Measurements from ENCODE around the gene PIN1.
"Not testable (repeated sequence)": the region's sequence is repeated elsewhere in the genome, so short reads cannot be mapped to it uniquely, and the experiment has no call there.

Gene PIN1

GRCh38 chr19:9834726-9835506 is at the start of gene PIN1:
Gene PIN1 (plus strand): TSS chr19:9835318. CDS start chr19:9835345, 27 bp downstream.
- peak; percentile 98 to 99 for DNase-seq (ENCODE audit: low read depth in 2 of 2)

DNA sequence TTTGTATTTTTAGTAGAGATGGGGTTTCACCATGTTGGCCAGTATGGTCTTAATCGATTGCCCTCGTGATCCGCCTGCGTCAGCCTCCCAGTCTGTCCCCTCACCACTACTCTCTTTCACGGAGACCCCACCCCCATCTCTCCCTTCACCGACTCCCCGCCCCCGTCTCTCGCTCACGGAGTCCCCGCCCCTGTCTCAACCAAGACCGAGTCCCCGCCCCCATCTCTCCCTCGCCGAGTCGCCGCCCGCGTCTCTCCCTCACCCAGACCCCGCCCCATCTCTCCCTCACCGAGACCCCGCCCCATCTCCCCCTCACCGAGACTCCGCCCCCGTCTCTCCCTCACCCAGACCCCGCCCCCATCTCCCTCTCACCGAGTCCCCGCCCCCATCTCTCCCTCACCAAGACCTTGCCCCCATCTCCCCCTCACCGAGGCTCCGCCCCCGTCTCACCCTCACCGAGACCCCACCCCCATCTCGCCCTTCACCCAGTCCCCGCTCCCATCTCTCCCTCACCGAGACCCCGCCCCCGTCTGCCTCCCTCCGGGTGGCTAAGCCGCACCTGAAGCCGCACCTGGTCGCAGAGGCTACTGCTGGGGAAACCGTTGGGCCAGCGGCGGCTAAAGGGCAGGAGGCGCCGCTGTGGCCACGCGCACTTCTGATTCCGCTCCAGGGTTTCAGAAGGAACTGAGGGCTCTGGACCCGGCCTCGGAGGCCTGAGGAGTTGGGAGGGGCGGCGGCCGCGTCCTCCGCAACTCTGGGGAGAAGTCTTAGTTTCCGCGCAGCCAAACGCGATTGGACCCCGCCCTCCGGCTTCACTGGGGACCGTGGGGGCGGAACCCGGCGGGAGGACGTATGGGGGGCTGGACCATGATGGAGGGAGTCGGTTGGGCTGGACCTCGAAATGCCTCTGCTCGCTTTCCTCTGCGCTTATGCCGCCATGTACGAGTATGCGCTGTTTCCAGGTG is 49.5 kb upstream of the PIN1 start:
- peak; percentile 98 to 100 for DNase-seq (ENCODE audit: low read depth in 2 of 2)

- no peak for DNase-seq (ENCODE audit: low read depth in 2 of 2)
Observed at GRCh38 chr19:9786342-9786741, 48.8 kb upstream of the PIN1 start.

- no peak for DNase-seq (ENCODE audit: low read depth in 2 of 2)
Observed at GRCh38 chr19:9786819-9787218, 48.3 kb upstream of the PIN1 start.

GRCh38 chr19:9788604-9789003 is 46.5 kb upstream of the PIN1 start:
- DNase-seq (ENCODE audit: low read depth in 2 of 2), result not testable (repeated sequence)

DNA sequence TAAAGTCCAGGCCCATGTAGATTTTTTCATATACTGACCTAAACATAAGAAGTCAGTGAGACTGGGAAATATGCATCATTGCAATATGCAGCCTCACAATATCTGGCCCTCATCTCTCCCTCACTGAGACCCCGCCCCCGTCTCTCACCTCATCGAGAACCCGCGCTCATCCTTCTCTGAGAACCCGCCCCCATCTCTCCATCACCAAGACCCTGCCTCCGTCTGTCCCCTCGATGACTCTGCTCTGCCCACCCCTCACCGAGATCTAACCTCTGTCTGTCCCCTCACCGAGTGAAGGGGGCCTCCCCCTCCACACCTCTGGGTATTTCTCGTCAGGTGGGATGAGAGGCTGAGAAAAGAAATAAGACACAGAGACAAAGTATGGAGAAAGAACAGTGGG is 46.1 kb upstream of the PIN1 start:
- no peak for DNase-seq (ENCODE audit: low read depth in 2 of 2)

DNA sequence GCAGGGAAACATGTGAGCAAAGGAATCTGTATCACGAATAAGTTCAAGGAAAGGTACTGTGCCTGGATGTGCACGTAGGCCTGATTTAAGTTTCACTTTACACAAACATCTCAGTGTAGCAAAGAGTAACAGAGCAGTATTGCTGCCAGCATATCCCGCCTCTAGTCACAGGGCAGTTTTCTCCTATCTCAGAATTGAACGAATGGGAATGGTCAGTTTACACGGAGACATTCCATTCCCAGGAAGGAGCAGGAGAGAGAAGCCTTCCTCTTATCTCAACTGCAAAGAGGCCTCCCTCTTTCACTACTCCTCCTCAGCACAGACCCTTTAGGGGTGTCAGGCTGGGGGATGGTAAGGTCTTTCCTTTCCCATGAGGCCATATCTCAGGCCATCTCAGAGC is 45.5 kb upstream of the PIN1 start:
- DNase-seq (ENCODE audit: low read depth in 2 of 2), result not testable (repeated sequence)

- not testable (repeated sequence) for DNase-seq (ENCODE audit: low read depth in 2 of 2)
Observed at GRCh38 chr19:9791073-9791367, 44.1 kb upstream of the PIN1 start.

DNA sequence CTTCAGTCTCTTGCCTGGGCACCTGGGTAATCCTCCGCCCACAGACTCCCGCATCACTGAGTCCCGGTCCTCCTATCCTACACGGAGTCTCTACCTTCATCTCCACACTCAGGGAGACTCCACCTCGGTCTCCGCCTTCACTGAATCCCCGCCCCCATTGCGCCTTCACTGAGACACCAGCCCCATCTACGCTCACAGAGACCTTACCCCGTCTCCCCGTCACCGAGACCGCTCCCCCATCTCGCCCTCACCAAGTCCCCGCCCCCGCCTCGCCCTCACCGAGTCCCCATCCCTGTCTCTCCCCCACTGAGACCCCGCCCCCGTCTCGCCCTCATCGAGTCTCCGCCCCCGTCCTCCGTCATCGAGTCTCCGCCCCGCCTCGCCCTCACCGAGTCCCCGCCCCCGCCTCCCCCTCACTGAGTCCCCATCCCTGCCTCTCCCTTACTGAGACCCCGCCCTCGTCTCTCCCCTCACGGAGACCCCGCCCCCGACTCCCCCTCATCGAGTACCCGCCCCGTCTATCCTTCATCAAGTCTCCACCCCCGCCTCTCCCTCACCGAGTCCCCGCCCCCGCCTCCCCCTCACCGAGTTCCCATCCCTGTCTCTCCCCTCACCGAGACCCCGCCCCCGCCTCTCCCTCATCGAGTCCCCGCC is 43.4 kb upstream of the PIN1 start:
- peak; percentile 88 to 94 for DNase-seq (ENCODE audit: low read depth in 2 of 2)

DNA sequence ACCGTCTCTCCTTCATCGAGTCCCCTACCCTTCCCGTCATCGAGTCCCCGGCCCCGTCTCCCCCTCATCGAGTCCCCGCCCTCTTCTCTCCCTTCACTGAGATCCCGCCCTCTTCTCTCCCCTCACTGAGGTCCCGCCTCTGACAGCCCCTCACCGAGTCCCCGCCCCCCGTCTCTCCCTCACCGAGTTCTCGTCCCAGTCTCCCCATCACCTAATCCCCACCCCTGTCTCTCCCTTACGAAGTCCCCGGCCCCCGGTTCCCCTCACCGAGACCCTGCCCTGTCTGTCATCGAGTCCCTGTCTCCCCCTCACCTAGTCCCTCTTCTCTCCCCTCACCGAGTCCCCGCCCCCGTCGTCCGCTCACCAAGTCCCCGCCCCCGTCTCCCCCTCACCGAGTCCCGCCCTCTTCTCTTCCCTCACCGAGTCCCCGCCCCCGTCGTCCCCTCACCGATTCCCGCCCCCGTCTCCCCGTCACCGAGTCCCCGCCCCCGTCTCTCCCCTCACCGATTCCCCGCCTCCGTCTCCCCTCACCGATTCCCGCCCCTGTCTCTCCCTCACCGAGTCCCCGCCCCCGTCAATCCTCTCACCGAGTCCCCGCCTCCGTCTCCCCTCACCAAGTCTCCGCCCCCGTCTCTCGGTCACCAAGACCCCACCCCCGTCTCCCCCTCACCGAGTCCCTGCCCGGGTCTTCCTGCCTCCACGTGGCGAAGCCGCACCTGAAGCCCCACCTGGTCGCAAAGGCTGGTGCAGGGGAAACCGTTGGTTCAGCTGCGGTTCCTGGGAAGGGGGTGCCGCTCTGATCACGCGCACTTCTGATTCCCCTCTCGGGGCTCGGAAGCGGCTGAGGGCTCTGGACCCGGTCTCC is 42.7 kb upstream of the PIN1 start:
- peak; percentile 86 to 93 for DNase-seq (ENCODE audit: low read depth in 2 of 2)

DNA sequence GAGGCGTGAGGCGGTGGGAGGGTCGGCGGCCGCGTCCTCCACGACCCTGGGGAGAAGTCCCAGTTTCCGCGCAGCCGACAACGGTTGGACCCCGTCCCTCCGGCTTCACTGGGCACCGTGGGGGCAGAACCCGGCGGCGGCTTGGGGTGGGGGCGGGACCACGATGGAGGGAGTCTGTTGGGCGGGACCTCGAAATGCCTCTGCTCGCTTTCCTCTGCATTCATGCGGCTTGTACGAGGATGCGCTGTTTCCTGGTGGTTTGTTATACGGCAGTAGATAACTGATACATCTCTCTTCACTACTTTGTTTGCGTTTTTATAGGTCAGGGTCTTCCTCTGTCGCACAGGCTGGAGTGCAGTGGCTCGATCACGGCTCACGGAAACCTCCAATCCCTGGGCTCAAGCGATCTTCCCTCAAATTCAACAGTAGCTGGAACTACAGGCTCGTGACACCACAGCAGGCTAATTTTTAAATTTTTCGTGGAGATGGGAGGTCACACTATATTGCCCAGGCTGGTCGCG is 42.0 kb upstream of the PIN1 start:
- DNase-seq (ENCODE audit: low read depth in 2 of 2), result peak; percentile 36 to 55

GRCh38 chr19:9796113-9796773 is 38.9 kb upstream of the PIN1 start:
- DNase-seq (ENCODE audit: low read depth in 2 of 2), result peak; percentile 67 to 77

DNA sequence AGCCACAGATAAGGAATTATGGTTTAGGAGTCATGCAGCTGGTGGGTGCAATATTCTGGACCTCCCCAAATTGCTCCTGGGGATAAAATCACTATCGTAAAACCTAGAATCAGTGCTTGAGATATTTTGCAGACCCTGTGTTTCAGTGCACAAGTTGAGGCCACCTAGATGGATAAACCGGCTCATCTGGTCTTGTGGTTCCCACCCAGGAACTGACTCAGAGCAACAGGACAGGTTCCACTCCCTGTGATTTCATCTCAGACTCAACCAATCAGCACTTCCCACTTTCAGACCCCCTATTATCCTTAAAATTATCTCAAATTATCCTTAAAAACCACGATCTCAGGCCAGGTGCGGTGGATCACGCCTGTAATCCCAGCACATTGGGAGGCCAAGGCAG is 37.2 kb upstream of the PIN1 start:
- DNase-seq (ENCODE audit: low read depth in 2 of 2), result no peak

DNA sequence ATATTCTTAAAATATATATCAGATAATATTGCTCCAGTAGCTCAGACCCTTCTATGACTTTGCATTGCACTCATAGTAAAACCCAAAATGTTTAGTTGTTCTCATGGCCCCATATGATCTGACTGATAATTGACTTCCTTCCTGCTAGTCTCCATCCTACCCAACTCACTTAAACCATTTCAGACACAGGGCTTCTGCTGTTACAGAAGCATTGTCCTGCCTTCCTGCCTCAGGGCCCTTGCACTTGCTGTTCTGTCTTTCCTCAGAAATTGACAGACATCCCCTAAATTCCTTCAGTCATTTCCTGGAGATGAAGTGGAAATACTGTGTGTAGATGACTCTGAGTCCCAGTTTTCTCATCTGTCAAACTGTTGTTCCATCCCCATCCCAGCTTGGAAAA is 36.0 kb upstream of the PIN1 start:
- DNase-seq (ENCODE audit: low read depth in 2 of 2), result no peak

DNA sequence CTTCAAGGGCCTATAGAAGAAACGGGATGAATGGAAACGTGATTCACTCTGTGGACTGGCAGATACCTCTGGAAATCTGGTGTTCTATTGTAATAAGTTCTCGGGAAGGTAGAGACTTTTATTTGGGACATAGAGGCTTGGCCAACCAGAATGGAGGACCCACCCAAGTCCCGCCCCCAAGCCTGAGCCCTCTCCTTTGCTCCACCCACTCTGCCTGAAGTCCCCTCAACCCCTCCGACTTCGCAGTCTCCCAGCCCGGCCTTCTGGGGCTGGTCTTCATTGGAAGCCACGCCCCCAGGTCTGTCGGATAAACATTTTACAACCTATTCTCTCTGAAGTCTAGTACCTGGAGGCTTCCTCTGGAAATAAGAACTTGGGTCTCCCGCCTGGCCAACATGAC is 33.1 kb upstream of the PIN1 start:
- DNase-seq (ENCODE audit: low read depth in 2 of 2), result no peak

DNA sequence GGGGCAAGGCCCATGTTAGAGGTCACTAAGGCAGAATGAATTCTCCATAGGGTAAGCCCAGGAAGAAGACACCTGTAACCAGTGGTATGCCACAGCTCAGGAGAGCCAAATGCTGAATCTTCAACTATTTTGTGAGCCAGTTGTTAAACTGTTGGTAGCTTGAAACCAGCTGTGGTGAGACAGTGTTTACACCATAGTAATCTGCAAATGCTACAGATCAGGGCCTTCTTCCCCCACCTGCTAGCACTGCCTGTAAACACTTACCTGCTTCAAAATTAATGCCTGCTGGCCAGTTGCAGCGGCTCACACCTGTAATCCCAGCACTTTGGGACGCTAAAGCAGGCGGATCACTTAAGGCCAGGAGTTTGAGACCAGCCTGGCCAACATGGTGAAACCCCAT is 28.3 kb upstream of the PIN1 start:
- no peak for DNase-seq (ENCODE audit: low read depth in 2 of 2)

GRCh38 chr19:9808855-9809824 is 26.0 kb upstream of the PIN1 start:
- no peak for DNase-seq (ENCODE audit: low read depth in 2 of 2)

GRCh38 chr19:9811139-9811538 is 24.0 kb upstream of the PIN1 start:
- no peak for DNase-seq (ENCODE audit: low read depth in 2 of 2)

DNA sequence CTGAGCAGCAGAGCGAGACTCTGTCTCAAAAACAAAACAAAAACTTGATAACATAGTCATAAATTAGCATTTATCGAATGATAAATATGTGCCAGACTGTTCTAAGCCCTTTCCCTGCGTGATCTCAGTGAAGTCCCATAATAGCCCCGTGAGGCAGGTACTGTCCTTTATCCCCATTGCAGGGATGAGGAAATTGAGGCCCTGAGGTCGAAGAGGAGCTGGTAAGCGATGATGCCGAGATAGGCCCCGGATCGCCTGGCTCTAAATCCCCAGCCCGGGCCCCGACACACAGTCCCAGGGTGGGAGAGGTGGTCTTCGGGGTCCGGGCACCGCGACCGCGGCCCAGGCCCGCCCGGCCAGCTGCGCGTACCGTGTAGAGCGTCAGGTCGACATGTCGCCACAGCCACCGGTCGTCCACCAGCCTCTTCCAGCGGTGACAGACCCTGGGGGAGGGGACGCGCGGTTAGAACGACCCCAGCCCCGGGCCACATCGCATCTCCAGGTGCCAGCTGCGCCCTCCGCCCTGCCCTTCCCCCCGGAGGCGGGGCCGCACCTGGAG is 16.9 kb upstream of the PIN1 start:
- no peak for DNase-seq (ENCODE audit: low read depth in 2 of 2)

All from stimulated activated CD4-positive, alpha-beta T cell treated with anti-CD3 and anti-CD28 coated beads, Interleukin-15, amount 100 ng/mL, for 48 hours (primary cell).